ENCODE data around the gene PROKR2. TPM values are rescaled to one million over a fixed set of nuclear protein-coding genes. Genes with fewer than 3 reads are reported as not detected.

The PROKR2 gene
- total and polyA plus RNA-seq, 4 donors, result not detected

GRCh38 chr20:5331340-5331739, 14.6 kb upstream of the PROKR2 start:
- H3K36me3 ChIP-seq (ENCODE audit: control insufficient read depth in 4 of 4, insufficient read depth in 3 of 4, low read depth in 1 of 4, low read length in 3 of 4), result no peaks in the 10 kb centered on the region
- no peak for DNase-seq (ENCODE audit: low spot score)
- TF ChIP-seq RAD21 (IDR thresholded peaks at IDR 0.05) (no peak), GABPA (IDR thresholded peaks at IDR 0.05 in 1 of 2, conservative IDR thresholded peaks at IDR 0.05 in 1 of 2) (no peak), MAX (IDR thresholded peaks at IDR 0.05) (no peak), HNF4A (conservative IDR thresholded peaks at IDR 0.05) (no peak), RXRA (IDR thresholded peaks at IDR 0.05) (no peak), FOXA2 (IDR thresholded peaks at IDR 0.05) (no peak), FOXA1 (IDR thresholded peaks at IDR 0.05) (no peak), REST (IDR thresholded peaks at IDR 0.05) (no peak), JUND (IDR thresholded peaks at IDR 0.05) (no peak), SP1 (IDR thresholded peaks at IDR 0.05) (no peak), TAF1 (conservative IDR thresholded peaks at IDR 0.05) (no peak), EGR1 (IDR thresholded peaks at IDR 0.05; ENCODE audit: low read depth in 2 of 2) (no peak), ATF3 (IDR thresholded peaks at IDR 0.05) (no peak), YY1 (IDR thresholded peaks at IDR 0.05) (no peak)
- TF ChIP-seq, protein P1, sequence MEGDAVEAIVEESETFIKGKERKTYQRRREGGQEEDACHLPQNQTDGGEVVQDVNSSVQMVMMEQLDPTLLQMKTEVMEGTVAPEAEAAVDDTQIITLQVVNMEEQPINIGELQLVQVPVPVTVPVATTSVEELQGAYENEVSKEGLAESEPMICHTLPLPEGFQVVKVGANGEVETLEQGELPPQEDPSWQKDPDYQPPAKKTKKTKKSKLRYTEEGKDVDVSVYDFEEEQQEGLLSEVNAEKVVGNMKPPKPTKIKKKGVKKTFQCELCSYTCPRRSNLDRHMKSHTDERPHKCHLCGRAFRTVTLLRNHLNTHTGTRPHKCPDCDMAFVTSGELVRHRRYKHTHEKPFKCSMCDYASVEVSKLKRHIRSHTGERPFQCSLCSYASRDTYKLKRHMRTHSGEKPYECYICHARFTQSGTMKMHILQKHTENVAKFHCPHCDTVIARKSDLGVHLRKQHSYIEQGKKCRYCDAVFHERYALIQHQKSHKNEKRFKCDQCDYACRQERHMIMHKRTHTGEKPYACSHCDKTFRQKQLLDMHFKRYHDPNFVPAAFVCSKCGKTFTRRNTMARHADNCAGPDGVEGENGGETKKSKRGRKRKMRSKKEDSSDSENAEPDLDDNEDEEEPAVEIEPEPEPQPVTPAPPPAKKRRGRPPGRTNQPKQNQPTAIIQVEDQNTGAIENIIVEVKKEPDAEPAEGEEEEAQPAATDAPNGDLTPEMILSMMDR (IDR thresholded peaks at IDR 0.05; ENCODE audit: low read depth, low read length, missing input control), result no peak
- no peaks in the 10 kb centered on the region for H3K4me1 ChIP-seq (ENCODE audit: control insufficient read depth in 4 of 4, insufficient read depth in 4 of 4, low read length in 3 of 4)
- H3K27ac ChIP-seq (ENCODE audit: low read depth in 1 of 2, low read length in 2 of 2), result no peak overlapping the region
- H3K9me3 ChIP-seq (ENCODE audit: control insufficient read depth in 4 of 4, low read length in 3 of 4), result no peaks in the 10 kb centered on the region
- WGBS, result 71% methylated on average over 3 of the region's 3 CpGs
- no peak overlapping the region for H3K4me3 ChIP-seq (ENCODE audit: low read depth in 1 of 3, low read length in 3 of 3)
- peaks cover 0 to 8% (median 0%) of the 10 kb centered on the region in 4 donors for H3K27me3 ChIP-seq (ENCODE audit: control insufficient read depth in 4 of 4, insufficient read depth in 4 of 4, low read length in 3 of 4)
- no peak overlapping the region for H3K9ac ChIP-seq (ENCODE audit: low read depth in 1 of 2, low read length in 2 of 2)

GRCh38 chr20:5328268-5328667, 11.5 kb upstream of the PROKR2 start:
- H3K36me3 ChIP-seq (ENCODE audit: control insufficient read depth in 4 of 4, insufficient read depth in 3 of 4, low read depth in 1 of 4, low read length in 3 of 4), result no peaks in the 10 kb centered on the region
- no peak overlapping the region for H3K4me3 ChIP-seq (ENCODE audit: low read depth in 1 of 3, low read length in 3 of 3)
- no peak overlapping the region for H3K9ac ChIP-seq (ENCODE audit: low read depth in 1 of 2, low read length in 2 of 2)
- no peaks in the 10 kb centered on the region for H3K9me3 ChIP-seq (ENCODE audit: control insufficient read depth in 4 of 4, low read length in 3 of 4)
- no peak for DNase-seq (ENCODE audit: low spot score)
- 75% methylated on average over 3 of the region's 3 CpGs for WGBS
- H3K4me1 ChIP-seq (ENCODE audit: control insufficient read depth in 4 of 4, insufficient read depth in 4 of 4, low read length in 3 of 4), result no peaks in the 10 kb centered on the region
- peaks cover 0 to 6% (median 0%) of the 10 kb centered on the region in 4 donors for H3K27me3 ChIP-seq (ENCODE audit: control insufficient read depth in 4 of 4, insufficient read depth in 4 of 4, low read length in 3 of 4)
- TF ChIP-seq MAX (IDR thresholded peaks at IDR 0.05), result no peak
- no peak for TF ChIP-seq EGR1 (IDR thresholded peaks at IDR 0.05; ENCODE audit: low read depth in 2 of 2)
- TF ChIP-seq SP1 (IDR thresholded peaks at IDR 0.05), result no peak
- TF ChIP-seq REST (IDR thresholded peaks at IDR 0.05), result no peak
- TF ChIP-seq GABPA (IDR thresholded peaks at IDR 0.05 in 1 of 2, conservative IDR thresholded peaks at IDR 0.05 in 1 of 2), result no peak
- TF ChIP-seq RXRA (IDR thresholded peaks at IDR 0.05), result no peak
- no peak for TF ChIP-seq HNF4A (conservative IDR thresholded peaks at IDR 0.05)
- TF ChIP-seq FOXA2 (IDR thresholded peaks at IDR 0.05), result no peak
- H3K27ac ChIP-seq (ENCODE audit: low read depth in 1 of 2, low read length in 2 of 2), result no peak overlapping the region

Measured in liver (tissue), 9 donors.